HG02798 (cell line): ENCODE measurements around the gene SDHB.
"Not testable (repeated sequence)": the region's sequence is repeated elsewhere in the genome, so short reads cannot be mapped to it uniquely, and the experiment has no call there.

Experiments used
- ATAC-seq: cut with Tn5 transposase; IDR thresholded peaks from one replicate; pipeline ENCODE4 v1.9.1; 2021; ENCODE audit warnings: mild to moderate bottlenecking; ENCODE audit not compliant: unreplicated experiment, poor library complexity

The SDHB gene

DNA sequence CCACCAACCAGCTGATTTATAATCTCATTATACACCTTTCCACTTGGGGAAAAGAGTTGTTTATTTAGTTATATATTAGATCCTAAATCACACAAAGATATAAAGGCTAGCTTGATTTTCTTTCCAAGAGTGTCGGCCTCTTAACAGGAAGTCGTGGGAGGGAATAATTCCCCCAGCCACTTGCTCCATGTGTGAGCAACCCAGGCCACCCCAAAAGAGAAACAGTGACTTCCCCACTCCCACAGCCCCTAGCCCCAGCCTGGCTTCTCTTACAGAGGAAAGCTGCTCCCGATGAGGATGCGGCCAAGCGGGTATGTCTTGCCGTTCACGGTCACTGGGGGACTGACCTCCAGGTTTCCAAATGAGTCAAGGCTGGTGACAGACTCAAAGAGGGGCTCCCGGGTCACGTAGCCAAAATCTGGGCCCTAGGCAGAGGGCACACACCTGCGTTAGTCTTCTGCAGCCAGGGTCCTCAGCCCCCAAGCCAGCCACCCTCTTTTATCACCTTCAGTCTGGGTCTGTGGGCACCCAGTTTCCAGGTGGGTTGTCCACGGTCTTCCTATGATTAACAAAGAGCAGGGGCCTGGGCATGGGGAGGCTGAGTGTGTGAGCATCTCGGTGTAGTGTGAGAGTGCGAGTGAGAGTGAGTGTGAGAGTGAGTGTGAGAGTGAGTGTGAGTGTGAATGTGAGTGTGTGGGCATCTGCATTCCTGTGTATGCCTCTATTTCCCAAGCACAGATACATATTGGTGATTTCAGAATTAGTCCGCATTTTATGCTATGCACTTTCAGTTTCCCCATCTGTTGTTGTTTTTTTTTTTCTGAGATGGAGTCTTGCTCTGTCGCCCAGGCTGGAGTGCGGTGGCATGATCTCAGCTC, 25.4 kb upstream of the SDHB start:
- no peak for ATAC-seq

DNA sequence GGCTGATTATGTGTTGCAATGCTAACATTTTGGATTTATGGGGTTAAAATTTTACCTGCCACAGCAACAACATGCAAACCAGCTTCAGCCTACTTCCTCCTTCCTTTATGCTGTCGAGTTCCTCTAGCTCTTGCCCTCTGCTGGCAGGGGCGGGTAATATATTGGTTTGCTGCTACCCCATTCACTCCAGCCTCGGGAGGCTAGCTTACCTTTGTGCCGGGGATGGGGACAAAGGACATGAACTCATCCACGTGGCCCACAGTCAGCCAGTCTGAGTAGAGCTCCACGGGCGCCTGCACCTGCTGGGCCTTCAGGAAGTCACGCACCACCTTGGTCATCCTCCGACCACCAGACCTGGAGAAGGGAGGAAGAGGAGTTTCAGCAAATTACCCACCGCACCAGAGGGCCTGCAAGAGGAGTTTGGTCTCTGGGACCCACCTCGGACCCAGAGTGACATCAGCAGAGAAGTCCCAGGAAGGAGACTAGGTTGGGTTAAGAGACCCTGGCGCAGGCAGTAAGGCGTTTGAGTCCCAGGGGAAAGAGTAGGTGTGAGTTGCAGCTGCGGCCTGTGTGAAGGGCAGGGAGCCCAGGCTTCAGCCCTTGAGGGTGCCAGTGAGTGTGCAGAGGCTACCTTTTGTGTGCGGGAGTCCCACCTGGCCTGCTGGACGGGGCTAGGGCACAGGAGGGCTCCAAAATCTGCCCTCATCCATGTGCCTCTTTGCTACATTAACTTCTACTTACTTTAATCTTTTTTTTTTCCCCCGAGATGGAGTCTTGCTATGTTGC, 21.8 kb upstream of the SDHB start:
- ATAC-seq: no peak

GRCh38 chr1:17071794-17072193, 18.0 kb upstream of the SDHB start:
- no peak for ATAC-seq

- no peak for ATAC-seq
These were observed 16.3 kb upstream of the SDHB start for GRCh38 chr1:17070163-17070525.

DNA sequence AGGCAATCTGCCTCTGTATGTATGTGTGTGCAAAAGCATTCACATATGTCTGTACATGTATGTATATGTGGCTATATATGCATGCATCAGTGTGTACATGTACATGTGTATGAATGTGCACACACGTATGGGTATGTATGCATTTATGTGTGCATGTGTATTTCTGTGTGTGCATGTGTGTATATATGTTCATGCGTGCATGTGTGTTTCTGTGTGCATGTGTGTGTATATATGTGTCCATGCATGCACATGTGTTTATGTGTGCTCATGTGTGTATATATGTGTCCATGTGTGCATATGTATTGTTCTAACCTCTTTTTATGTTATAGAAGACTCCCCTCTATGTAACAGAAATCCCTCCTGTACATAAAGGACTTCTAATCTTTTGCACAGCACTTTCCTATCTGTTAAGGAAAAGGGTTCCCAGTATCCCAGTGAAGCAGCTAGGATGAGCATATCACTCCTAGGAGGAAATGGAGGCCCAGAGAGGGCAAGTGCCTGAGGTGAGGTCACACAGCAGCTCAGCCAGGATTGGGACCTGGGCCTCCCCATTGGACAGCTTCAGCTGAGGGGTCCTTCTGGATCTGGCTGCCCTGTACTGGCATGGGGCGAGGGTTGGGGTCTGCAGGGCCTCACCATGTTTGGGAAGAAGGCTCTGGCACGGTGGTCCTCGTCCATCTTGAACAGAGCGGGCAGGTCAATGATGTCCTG, 15.8 kb upstream of the SDHB start:
- ATAC-seq: no peak

GRCh38 chr1:17068789-17069188, 15.0 kb upstream of the SDHB start:
- ATAC-seq: no peak

DNA sequence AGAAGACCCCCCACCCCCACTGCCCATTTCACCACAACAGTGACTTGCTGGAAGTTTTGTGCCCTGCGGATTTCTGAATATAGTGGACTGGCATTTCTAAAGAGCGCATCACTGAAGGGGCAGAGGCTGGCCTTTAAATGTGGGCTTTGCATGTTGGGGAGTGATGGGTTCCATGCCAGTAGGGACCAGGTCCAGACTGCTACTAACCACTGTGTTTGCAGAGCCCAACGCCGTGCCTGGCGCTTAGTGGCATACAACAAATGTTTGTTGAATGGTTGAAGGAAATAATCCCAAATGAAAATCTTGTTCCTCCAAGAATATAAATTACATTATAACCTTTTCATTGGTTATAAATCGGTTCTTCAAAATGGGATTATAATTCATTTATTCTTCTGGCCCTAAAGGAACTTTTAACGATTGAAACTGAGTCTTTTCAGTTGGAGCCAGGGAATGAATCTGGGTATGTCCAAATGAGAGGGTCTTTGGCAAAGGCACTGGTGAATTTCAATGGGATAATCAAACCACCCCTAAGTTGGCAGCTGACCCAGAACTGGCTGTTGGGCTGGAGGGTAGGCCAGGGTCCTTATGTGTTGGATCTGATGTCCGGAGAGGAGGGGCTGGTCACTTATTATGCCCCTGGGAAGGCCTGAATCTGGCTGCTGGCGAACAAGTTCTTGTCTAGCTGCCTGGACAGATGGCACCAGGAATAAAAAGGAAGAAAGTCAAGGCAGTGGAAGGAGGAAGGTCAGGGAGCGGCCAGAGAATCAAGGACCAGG, 13.8 kb upstream of the SDHB start:
- ATAC-seq: no peak

- ATAC-seq: no peak
These were observed 13.2 kb upstream of the SDHB start for GRCh38 chr1:17067069-17067426.

DNA sequence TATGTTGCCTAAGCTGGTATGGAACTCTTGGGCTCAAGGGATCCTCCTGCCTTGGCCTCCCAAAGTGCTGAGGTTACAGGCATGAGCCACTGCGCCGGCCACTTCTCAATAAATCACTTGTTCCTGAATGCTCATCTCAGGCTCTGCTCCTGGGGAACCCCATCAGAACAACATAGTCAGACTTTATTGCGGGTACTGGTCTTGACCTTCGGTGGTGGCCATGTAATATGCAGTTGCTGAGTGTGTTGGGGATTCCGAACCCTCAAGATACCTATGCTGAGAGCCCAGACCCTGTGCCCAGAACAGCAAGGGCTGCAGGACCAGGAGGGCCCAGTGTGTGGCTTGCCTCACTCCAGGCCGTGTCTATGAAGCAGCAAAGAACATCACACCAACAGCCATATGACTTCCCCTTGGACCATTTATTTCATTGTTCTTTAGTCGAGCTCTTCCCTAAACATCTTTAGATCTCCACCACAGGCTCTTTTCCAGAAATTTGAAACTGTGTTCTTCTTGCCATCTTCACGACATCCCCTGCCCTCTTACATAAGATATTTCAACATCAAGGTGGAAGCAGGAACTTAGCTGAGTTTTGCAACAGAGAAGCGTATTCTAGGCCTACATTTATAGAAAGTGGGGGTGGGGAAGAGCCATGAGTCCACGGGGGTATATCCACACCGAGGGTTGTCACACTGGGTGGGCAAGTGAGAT, 12.7 kb upstream of the SDHB start:
- no peak for ATAC-seq

DNA sequence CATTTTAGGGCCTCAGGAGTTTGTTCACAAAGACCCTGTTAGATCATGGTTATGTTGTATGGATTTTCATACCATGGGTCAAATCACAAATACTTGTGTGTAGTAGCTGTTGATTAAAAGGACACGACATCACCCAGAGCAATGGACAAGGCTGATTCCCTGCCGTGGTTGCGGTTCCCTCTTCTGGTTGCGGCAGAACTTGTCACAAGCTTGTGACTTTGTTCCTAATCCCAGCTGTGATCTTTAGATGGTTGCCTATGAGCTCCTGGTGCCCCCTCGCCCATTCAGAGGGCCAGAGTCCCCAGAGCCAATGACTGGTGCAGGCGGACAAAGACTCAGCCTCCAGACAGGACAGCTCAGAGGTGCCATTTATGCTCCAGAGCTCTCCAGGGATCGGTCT, 11.8 kb upstream of the SDHB start:
- ATAC-seq: no peak

DNA sequence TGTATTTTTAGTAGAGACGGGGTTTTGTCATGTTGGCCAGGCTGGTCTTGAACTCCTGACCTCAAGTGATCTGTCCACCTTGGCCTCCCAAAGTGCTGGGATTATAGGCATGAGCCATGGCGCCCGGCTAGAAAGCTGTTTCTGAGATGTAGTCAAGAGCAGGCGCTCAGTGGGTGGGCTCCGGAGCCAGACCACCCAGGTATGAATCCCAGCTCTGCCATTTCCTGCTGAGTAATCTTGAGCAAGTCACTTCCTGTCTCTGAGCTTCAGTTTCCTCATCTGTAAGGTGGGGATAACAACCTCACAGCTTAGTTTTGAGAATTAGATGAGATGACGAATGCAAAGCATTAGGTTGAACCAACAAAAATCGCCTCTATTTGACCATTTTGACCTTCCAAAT, 8.9 kb upstream of the SDHB start:
- not testable (repeated sequence) for ATAC-seq

DNA sequence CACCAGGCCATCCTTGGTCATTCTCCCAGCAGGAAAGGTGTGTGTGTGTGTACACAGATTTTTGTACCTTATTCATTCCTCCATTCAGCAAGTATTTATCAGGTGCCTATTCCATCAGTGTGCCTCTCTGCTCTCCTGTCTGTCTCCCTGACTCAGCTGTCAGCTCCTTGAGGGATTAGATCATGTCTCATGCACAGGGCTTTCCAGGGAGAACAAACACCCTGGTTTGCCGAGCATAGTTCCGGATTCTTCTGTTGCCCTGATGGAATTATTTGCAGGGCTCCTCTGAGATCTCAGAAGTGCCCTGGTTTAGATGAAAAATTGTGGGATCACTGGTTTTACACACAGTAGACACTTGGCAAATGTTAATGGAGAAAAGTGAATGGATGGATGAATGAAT, 8.1 kb upstream of the SDHB start:
- ATAC-seq: no peak

DNA sequence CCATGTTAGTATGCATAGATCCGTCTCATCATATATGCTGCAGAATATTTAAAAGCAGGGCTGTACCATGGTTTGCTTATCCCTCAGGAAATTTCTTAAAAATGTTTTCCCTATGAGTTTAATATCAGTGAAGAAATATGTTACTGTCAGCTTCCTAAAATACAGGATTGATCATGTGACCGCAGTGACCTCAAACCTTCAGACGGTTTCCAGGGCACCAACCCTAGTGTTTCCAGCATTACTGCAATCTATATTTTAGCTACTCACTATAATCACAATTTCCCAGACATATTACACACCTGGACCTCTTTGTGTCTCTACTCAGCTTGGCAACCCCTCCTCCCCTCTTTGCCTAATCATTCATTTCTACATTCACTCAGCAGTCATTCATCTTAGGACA, 7.7 kb upstream of the SDHB start:
- no peak for ATAC-seq

GRCh38 chr1:17060306-17060749, 6.5 kb upstream of the SDHB start:
- no peak for ATAC-seq

DNA sequence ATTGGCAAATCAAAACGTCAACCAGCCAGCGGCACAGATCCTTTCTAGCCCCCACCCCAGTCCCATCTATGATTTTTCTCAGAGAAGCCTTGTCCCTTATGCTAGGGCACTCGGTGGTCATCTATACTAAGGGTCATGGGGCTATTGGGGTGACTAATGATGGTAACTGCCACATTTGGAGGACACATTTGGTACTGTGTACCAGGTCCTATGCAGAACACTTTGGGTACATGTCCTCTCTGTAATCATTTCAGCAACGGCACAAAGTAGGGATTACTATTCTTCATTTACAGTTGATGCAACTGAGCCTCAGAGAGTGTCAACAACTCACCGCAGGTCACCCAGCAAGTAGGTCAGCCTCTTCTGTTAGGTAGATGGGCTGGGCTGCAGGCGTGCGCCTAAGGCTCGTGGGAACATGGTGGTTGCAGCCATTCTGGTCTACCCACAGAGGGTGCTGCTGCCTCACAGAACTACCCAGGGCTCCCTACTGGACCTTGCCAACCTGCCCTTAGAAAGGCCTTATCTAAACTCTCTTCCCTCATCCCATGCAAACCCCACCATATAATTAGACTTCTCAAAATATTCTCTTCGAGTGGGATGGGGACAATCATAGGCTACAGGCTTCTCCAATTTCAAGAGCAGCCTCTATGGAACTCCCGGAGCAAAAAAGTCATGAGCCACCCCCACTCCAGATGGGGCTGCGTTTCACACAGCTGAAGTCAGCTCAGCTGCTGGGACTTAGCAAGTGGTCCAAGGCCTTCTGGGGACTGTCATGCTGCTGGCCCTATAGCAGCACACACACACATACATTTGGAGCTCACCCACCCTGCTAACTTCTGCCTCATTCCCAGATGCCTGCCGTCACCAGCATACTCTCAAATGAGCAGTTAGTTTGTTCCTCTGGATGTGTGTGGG, 5.8 kb upstream of the SDHB start:
- peak; percentile 64 for ATAC-seq

DNA sequence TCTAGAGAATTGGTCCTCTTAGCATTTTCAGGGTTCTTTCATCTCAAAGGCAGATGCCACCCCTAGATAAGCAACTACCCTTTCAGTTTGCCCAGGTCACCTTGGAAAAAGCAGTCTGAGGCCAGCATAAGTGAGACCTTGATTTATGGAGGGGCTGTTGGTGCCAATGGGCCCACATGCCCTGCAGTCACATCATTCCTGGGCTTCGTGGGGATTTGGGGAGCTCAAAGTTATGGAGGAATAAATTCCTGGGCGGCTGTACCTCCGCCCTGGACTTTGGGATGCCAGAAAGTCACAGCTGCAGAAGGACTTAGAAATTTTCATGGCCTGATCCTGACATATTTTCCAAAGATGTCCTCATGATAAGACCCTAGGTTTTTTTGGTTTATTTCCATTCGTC, 2.7 kb upstream of the SDHB start:
- ATAC-seq: no peak

GRCh38 chr1:17055801-17056200, 2.0 kb upstream of the SDHB start:
- ATAC-seq: no peak

- no peak for ATAC-seq
These were observed 647 bp downstream of the SDHB start for GRCh38 chr1:17053086-17053684.
